SK-N-MC (cell line): ENCODE results near the gene LPAR3.

Experiments
- DNase-seq: peaks from one replicate; pipeline ENCODE4 v3.0.0-alpha.2; 2011; ENCODE audit warnings: low read depth, low spot score
- H3K27ac ChIP-seq: fragments of 200-600 bp; sonication (generic); 2 replicates; pipeline ENCODE4 v1.5.1; 2016; ENCODE audit warnings: mixed run types
- H3K36me3 ChIP-seq: fragments of 200-600 bp; sonication (generic); 2 replicates; pipeline ENCODE4 v1.6.1; 2017; ENCODE audit warnings: antibody characterized with exemption, low read length, mixed read lengths; ENCODE audit not compliant: insufficient read depth
- H3K4me3 ChIP-seq: fragments of 200-600 bp; sonication (generic); 2 replicates; pipeline ENCODE4 v1.5.1; 2016
- H3K9ac ChIP-seq: fragments of 200-600 bp; sonication (generic); 2 replicates; pipeline ENCODE4 v1.8.0; 2017; ENCODE audit warnings: mixed run types, mixed read lengths; ENCODE audit not compliant: insufficient read length
- H3K9me3 ChIP-seq: fragments of 200-600 bp; sonication (generic); 2 replicates; pipeline ENCODE4 v1.6.1; 2017; ENCODE audit warnings: low read depth, mild to moderate bottlenecking, antibody characterized with exemption, low read length, moderate library complexity, mixed read lengths
- EZH2 ChIP-seq: fragments of 200-600 bp; sonication (generic); IDR thresholded peaks from one replicate; pipeline ENCODE4 v1.6.1; 2017; ENCODE audit warnings: antibody characterized with exemption
- FOXP2 ChIP-seq: optimal IDR thresholded peaks from 2 replicates; pipeline ENCODE3; 2011; ENCODE audit warnings: mild to moderate bottlenecking, moderate library complexity; ENCODE audit not compliant: insufficient read depth; ENCODE audit errors: extremely low read length, control extremely low read depth
- POLR2AphosphoS5 ChIP-seq: IDR thresholded peaks from 2 replicates; pipeline ENCODE4 v1.6.1; 2012; ENCODE audit warnings: mild to moderate bottlenecking, low read depth, low read length, borderline replicate concordance

LPAR3 gene

DNA sequence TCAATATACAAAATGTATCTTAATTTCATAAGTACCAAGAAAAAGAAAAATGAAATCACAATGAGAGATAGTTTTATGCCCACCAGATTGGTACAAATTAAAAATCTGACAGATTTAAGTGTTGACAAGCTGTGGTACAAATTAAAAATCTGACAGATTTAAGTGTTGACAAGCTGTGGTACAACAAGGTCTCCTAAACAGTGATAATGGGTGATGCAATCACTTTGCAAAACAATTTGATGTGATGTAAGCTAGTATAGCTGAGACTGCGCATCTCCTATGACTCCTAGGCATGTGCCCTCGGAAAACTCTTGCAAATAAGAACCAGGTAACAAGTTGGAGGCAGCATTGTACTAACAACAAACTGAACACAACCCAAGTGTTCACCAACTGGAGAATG lies 100.6 kb downstream of the LPAR3 start:
- Histone ChIP-seq H3K9ac (no peak overlapping the region), H3K27ac (no peak overlapping the region), H3K36me3 (no peaks in the 10 kb centered on the region), H3K4me3 (no peak overlapping the region), H3K9me3 (peaks cover 4% of the 10 kb centered on the region; the same call in 1 of the 2 replicates)
- TF ChIP-seq FOXP2 (no peak), POLR2AphosphoS5 (no peak), EZH2 (no peak)
- no peak for DNase-seq

DNA sequence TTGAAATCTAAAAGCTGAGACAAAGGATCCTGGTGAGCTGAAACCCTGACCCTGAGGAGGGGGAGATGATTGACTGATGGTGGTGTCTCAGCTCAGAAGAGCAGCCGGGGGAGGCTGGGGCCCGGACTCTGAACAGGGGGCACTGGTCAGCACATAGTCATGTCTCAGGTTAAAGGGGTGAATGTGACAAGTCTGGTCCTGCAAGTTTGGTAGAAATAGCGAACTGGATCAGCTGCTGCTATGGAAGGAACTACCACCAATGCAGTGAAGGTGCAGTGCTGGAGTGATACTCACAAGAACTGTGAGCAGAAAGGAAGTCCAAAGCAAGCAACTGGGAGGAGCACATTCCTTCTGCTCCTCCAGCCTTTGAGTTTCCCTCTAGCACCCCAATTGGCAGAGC lies 104.0 kb downstream of the LPAR3 start:
- no peak for DNase-seq
- no peak overlapping the region for H3K9ac ChIP-seq
- H3K4me3 ChIP-seq, result no peak overlapping the region
- H3K27ac ChIP-seq, result no peak overlapping the region
- H3K36me3 ChIP-seq, result no peaks in the 10 kb centered on the region
- peaks cover 4% of the 10 kb centered on the region; the same call in 1 of the 2 replicates for H3K9me3 ChIP-seq
- TF ChIP-seq FOXP2, result no peak
- TF ChIP-seq POLR2AphosphoS5, result no peak
- TF ChIP-seq EZH2, result no peak

- no peak for DNase-seq
- no peak overlapping the region for H3K4me3 ChIP-seq
- H3K36me3 ChIP-seq, result no peaks in the 10 kb centered on the region
- no peaks in the 10 kb centered on the region for H3K9me3 ChIP-seq
- TF ChIP-seq EZH2, result no peak
- no peak for TF ChIP-seq FOXP2
- no peak for TF ChIP-seq POLR2AphosphoS5
- no peak overlapping the region for H3K9ac ChIP-seq
- no peak overlapping the region for H3K27ac ChIP-seq
Observed at GRCh38 chr1:84785271-84786036, 107.6 kb downstream of the LPAR3 start.

GRCh38 chr1:84782881-84783280 lies 110.1 kb downstream of the LPAR3 start:
- TF ChIP-seq EZH2, result no peak
- no peak for TF ChIP-seq POLR2AphosphoS5
- TF ChIP-seq FOXP2, result no peak
- no peak overlapping the region for H3K9ac ChIP-seq
- no peak overlapping the region for H3K27ac ChIP-seq
- peak overlapping the region; percentile 75; the same call in 1 of the 2 replicates for H3K4me3 ChIP-seq
- H3K36me3 ChIP-seq, result no peaks in the 10 kb centered on the region
- H3K9me3 ChIP-seq, result no peaks in the 10 kb centered on the region
- DNase-seq, result no peak

GRCh38 chr1:84781946-84782771 lies 110.8 kb downstream of the LPAR3 start:
- TF ChIP-seq FOXP2 (no peak), EZH2 (no peak), POLR2AphosphoS5 (0 out of 2 replicates have a peak, but pooled peaks have one; percentile 55)
- Histone ChIP-seq H3K9ac (peak overlapping the region; percentile 37), H3K4me3 (peak overlapping the region; percentile 75)

DNA sequence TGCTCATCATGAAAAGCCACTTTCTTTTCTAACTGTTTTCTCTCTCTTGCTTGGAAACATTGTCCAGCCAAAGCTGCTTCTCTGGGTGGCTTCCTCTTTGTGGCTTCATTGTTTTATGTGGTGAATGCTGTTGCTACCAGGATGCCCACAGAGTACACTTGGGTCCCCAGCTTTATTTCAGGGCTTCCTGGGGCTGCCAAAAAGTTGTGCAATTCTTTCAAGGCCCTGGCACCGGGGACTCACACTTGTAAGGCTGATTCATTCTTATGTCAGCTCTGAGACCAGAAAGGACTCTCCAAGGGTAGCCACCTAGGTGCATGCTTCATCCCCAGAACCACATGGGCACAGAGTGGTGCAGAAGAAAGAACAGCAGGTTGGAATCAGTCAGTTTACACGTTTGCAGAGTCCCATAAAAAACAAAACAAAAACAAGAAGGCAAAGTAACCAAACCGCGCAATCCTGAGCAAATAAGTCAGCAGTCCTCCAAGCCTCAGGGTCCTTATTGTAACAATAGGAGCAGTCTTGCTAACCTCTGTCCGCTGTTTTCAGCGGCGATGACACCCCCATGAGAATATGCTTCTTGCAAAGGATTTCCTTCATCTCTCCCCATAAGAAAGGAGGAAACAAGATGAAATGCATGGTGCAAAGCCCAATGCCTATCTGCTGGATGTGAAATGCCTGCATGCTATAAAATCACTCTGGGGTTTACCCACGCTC lies 112.8 kb downstream of the LPAR3 start:
- H3K36me3 ChIP-seq, result no peaks in the 10 kb centered on the region
- H3K9ac ChIP-seq, result no peak overlapping the region
- no peaks in the 10 kb centered on the region for H3K9me3 ChIP-seq
- TF ChIP-seq EZH2 (no peak), POLR2AphosphoS5 (no peak), FOXP2 (no peak)
- no peak overlapping the region for H3K27ac ChIP-seq
- no peak for DNase-seq
- H3K4me3 ChIP-seq, result no peak overlapping the region

More at GRCh38 chr1:84781946-84782771, 110.8 kb downstream of the LPAR3 start:
- H3K36me3 ChIP-seq, result no peaks in the 10 kb centered on the region
- peak; percentile 90 for DNase-seq
- peak overlapping the region; percentile 82 for H3K27ac ChIP-seq
- no peaks in the 10 kb centered on the region for H3K9me3 ChIP-seq

- no peaks in the 10 kb centered on the region for H3K9me3 ChIP-seq
- no peak for DNase-seq
- no peak overlapping the region for H3K4me3 ChIP-seq
- TF ChIP-seq POLR2AphosphoS5 (no peak), FOXP2 (no peak), EZH2 (no peak)
- no peak overlapping the region for H3K27ac ChIP-seq
- H3K9ac ChIP-seq, result no peak overlapping the region
- no peaks in the 10 kb centered on the region for H3K36me3 ChIP-seq
Observed at GRCh38 chr1:84776639-84777038, 116.4 kb downstream of the LPAR3 start.

DNA sequence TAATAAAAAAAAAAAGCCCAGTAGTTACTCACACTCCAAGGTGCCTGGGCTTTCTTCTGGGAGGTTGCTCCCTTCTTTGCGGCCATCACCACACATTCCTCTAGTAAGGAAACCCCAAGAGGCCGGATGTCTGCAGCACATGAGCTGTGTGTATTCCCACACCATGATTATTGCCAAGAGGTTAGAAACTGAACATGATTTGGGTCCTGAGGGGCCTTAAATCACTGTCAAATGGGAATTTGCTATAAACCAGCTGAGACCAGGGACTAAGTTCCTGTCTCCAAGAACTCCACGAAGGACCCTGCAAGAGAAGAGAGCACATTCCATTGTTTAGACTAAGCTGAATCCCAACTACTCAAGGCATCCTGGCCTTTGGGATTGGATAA lies 117.5 kb downstream of the LPAR3 start:
- H3K9ac ChIP-seq, result no peak overlapping the region
- no peak overlapping the region for H3K27ac ChIP-seq

More for the DNA sequence above, 117.5 kb downstream of the LPAR3 start:
- no peak for DNase-seq
- Histone ChIP-seq H3K36me3 (no peaks in the 10 kb centered on the region), H3K4me3 (no peak overlapping the region), H3K9me3 (no peaks in the 10 kb centered on the region)
- no peak for TF ChIP-seq POLR2AphosphoS5
- TF ChIP-seq FOXP2, result no peak
